Neural crest cell (in vitro differentiated cells): ENCODE results near the gene PSME4. TPM values are rescaled to one million over a fixed set of nuclear protein-coding genes. Genes with fewer than 3 reads are reported as not detected.
"Not testable (repeated sequence)": the region's sequence is repeated elsewhere in the genome, so short reads cannot be mapped to it uniquely, and the experiment has no call there.

Source experiments
- DNase-seq: peaks from one replicate; pipeline ENCODE4 v3.0.0; 2021; ENCODE audit warnings: low read depth, mixed read lengths, low spot score
- H3K27ac Mint-ChIP-seq: one replicate; pipeline ENCODE4 v1.8.0; 2021; ENCODE audit warnings: mild to moderate bottlenecking, mixed read lengths; ENCODE audit not compliant: unreplicated experiment
- H3K27me3 Mint-ChIP-seq: 2 replicates; pipeline ENCODE4 v1.8.0; 2021; ENCODE audit warnings: low read depth, mild to moderate bottlenecking, mixed read lengths
- H3K36me3 Mint-ChIP-seq: 2 replicates; pipeline ENCODE4 v1.8.0; 2021; ENCODE audit warnings: low read depth, mild to moderate bottlenecking, mixed read lengths
- H3K4me1 Mint-ChIP-seq: 2 replicates; pipeline ENCODE4 v1.8.0; 2021; ENCODE audit warnings: mixed read lengths
- H3K4me3 Mint-ChIP-seq: one replicate; pipeline ENCODE4 v1.8.0; 2021; ENCODE audit warnings: mild to moderate bottlenecking, mixed read lengths
- H3K9me3 Mint-ChIP-seq: 2 replicates; pipeline ENCODE4 v1.8.0; 2021; ENCODE audit warnings: mixed read lengths
- CTCF ChIP-seq: fragments of 200-600 bp; sonication (generic); conservative IDR thresholded peaks from 2 replicates; pipeline ENCODE4 v1.5.0; 2021; ENCODE audit warnings: antibody characterized with exemption, mild to moderate bottlenecking
- total RNA-seq: library from RNA; stranded (reverse); gene quantifications from 2 replicates; pipeline ENCODE4 v1.2.1, GENCODE V29; 2021

Gene PSME4
- total RNA-seq, 1 donor from 2014 or later, result 65.9 TPM

GRCh38 chr2:53944542-53944941 is 26.3 kb downstream of the PSME4 start:
- Mint-ChIP-seq H3K27ac (no peak overlapping the region), H3K36me3 (peaks cover 12% of the 10 kb centered on the region), H3K27me3 (no peaks in the 10 kb centered on the region), H3K4me1 (peaks cover 7% of the 10 kb centered on the region), H3K9me3 (no peaks in the 10 kb centered on the region), H3K4me3 (no peak overlapping the region)
- no peak for TF ChIP-seq CTCF
- no peak for DNase-seq

- Mint-ChIP-seq H3K4me1 (peaks cover 5% of the 10 kb centered on the region), H3K36me3 (peaks cover 9% of the 10 kb centered on the region), H3K27ac (no peak overlapping the region), H3K4me3 (no peak overlapping the region), H3K9me3 (no peaks in the 10 kb centered on the region), H3K27me3 (no peaks in the 10 kb centered on the region)
- TF ChIP-seq CTCF, result no peak
- no peak for DNase-seq
These were observed 28.5 kb downstream of the PSME4 start for GRCh38 chr2:53942280-53942679.

GRCh38 chr2:53941749-53942148 is 29.0 kb downstream of the PSME4 start:
- H3K4me1 Mint-ChIP-seq, result peaks cover 5% of the 10 kb centered on the region
- DNase-seq, result no peak
- TF ChIP-seq CTCF, result no peak
- peaks cover 13% of the 10 kb centered on the region for H3K36me3 Mint-ChIP-seq
- H3K4me3 Mint-ChIP-seq, result no peak overlapping the region
- H3K9me3 Mint-ChIP-seq, result no peaks in the 10 kb centered on the region
- no peaks in the 10 kb centered on the region for H3K27me3 Mint-ChIP-seq
- no peak overlapping the region for H3K27ac Mint-ChIP-seq

- Mint-ChIP-seq H3K4me3 (no peak overlapping the region), H3K27me3 (no peaks in the 10 kb centered on the region), H3K27ac (no peak overlapping the region), H3K9me3 (no peaks in the 10 kb centered on the region), H3K4me1 (no peaks in the 10 kb centered on the region), H3K36me3 (peaks cover 8% of the 10 kb centered on the region)
- no peak for DNase-seq
- TF ChIP-seq CTCF, result no peak
These were observed 31.1 kb downstream of the PSME4 start for GRCh38 chr2:53939656-53940055.

- H3K4me1 Mint-ChIP-seq, result no peaks in the 10 kb centered on the region
- H3K9me3 Mint-ChIP-seq, result no peaks in the 10 kb centered on the region
- H3K27me3 Mint-ChIP-seq, result no peaks in the 10 kb centered on the region
- peaks cover 10% of the 10 kb centered on the region for H3K36me3 Mint-ChIP-seq
- TF ChIP-seq CTCF, result no peak
- H3K27ac Mint-ChIP-seq, result no peak overlapping the region
- DNase-seq, result no peak
- H3K4me3 Mint-ChIP-seq, result no peak overlapping the region
These were observed 31.9 kb downstream of the PSME4 start for GRCh38 chr2:53938904-53939303.

GRCh38 chr2:53933329-53933728 is 37.5 kb downstream of the PSME4 start:
- Mint-ChIP-seq H3K4me3 (no peak overlapping the region), H3K9me3 (no peaks in the 10 kb centered on the region), H3K27me3 (no peaks in the 10 kb centered on the region), H3K36me3 (peaks cover 30% of the 10 kb centered on the region), H3K27ac (no peak overlapping the region), H3K4me1 (no peaks in the 10 kb centered on the region)
- DNase-seq, result no peak
- TF ChIP-seq CTCF, result no peak

- not testable (repeated sequence) for H3K4me1 Mint-ChIP-seq, H3K4me3 Mint-ChIP-seq, H3K27ac Mint-ChIP-seq, H3K9me3 Mint-ChIP-seq, DNase-seq, H3K27me3 Mint-ChIP-seq
- H3K36me3 Mint-ChIP-seq, result peaks cover 39% of the 10 kb centered on the region
These were observed 44.5 kb downstream of the PSME4 start for GRCh38 chr2:53926321-53926720.
